ENCODE results near the gene SELENOI.
"Not testable (repeated sequence)": the region's sequence is repeated elsewhere in the genome, so short reads cannot be mapped to it uniquely, and the experiment has no call there.

The SELENOI gene

DNA sequence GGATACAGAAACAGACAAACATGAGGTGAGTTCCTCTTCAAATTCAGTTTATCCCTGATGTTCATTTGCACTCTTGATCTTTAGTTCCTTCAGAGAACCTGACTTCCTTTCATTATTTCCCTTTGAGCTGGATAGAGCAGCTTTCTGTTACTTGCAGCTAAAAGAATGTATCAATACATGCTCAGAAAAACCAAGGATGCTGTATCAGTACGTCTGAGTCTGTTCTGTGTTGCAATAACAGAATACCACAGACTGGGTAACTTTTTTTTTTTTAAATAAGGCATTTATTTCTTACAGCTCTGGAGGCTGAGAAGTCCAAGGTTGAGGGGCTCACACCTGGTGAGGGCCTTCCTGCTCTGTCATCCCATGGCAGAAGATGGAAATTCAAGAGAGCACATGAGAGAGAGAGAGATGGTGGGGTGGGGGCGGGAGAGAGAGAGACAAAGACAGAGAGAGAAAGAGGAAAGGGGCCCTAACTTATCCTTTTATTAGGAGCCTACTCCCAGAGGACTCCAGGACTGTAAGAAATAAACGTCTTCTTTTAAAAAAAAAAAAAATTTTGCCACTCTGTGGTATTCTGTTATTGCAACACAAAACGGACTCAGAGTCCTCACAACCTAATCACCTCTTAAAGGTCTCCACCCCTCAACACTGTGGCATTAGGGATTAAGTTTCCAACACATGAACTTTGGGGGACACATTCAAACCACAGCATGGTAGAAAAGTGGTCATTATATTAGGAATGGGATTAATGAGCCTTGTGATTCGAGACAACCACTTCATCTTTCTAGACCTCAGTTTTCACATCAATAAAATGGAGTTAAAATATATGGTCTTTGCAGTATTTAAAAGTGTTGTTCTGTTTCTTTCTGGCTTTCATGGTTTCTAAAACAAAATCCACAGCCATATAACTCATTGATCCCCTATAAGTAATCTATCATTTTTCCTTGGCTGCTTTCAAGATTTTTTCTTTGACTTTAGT lies 18.4 kb upstream of the SELENOI start:
- DNase-seq = no peak

GRCh38 chr2:26329083-26329482 lies 16.9 kb upstream of the SELENOI start:
- DNase-seq = not testable (repeated sequence)

DNA sequence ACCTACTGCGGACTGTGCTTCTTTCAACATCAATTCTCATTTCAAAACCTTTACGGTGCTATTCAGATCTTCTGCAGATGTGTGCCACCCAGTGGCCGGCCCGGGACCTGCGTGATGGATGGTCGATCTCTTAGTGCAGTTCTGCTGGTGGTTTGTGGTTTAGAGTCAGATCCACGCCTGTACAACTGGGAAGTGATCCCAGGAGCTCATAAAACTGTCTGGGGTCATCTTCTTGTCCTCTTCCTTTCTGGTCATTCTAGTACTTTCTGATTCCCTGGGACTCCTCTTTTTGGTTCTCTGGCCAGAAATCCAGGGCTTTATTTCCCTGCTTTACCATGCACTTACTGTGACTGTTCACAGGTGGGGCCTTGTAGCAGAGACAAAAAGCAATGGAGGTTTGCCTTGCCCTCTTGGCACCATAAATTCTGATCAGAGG lies 15.8 kb upstream of the SELENOI start:
- peak; percentile 95 for DNase-seq

- no peak for DNase-seq
Measured at GRCh38 chr2:26330604-26331003, 15.3 kb upstream of the SELENOI start.

- not testable (repeated sequence) for DNase-seq
Measured at GRCh38 chr2:26331321-26331720, 14.6 kb upstream of the SELENOI start.

DNA sequence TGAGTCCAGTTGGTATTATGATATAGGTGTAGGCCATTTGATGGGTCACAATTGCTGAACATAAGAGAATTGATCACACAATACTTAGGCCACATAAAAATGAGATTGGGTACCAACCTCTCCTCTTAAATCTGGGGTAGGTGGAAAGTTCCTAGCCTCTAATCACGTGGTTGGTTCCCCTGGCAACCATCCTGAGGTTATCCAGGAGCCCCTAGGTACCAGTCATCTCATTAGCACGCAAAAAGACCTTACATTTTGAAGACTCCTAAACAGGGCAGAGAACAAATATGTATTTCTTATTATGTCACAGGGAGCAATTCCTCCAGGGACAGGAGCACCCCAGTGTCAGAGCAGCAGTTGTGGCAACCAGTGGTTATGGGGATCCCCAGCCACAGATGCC lies 12.7 kb upstream of the SELENOI start:
- no peak for DNase-seq

- DNase-seq = no peak
Measured at GRCh38 chr2:26335231-26335630, 10.7 kb upstream of the SELENOI start.

GRCh38 chr2:26336719-26337118 lies 9.2 kb upstream of the SELENOI start:
- no peak for DNase-seq

GRCh38 chr2:26337298-26337697 lies 8.6 kb upstream of the SELENOI start:
- DNase-seq = no peak

DNA sequence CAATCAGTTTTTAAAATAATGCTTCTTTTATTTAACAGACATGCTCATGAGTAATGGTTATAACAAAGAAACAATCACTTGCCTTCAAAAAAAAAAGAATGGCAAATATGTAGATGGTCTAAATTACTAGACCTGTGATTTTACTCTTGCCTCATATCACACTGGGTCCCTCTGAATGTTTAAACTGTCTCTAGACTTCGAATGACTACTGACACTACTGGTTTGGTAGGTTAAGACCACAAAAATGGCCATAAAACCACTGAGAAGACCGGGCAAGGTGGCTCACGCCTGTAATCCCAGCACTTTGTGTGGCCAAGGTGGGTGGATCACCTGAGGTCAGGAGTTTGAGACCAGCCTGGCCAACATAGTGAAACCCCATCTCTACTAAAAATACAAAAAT lies 5.1 kb upstream of the SELENOI start:
- DNase-seq = no peak

DNA sequence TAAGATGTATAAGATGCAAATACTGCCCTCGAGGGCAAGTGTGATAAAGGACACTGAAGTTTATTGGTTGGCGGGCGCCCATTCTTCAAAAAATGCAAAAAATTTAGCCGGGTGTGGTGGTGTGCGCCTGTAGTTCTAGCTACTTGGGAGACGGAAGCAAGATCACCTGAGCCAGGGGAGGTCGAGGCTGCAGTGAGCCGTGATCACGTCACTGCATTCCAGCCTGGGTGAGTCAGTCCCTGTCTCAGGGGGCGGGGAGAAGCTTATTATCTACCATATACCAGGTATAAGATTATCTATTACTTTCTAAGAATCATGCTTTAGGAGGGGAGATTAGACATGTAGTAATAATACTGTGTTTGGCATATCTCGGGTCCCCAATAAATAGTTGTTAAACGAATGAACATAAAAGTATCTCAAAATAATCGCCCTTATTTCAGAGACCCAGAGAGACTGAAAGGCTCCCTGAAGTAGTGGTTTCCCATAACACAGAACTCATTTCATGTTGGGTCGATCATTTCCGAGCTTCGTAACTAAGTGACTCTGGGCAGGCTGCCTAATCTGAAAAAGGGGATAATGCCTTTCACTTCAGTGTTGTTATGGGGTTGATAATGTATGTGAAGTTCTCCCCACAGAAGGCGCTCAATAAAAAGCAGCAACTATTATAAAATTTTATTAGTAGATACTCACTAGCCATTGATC lies 1.2 kb upstream of the SELENOI start:
- peak; percentile 89 for DNase-seq

GRCh38 chr2:26345283-26345544 lies 729 bp upstream of the SELENOI start:
- DNase-seq = no peak

DNA sequence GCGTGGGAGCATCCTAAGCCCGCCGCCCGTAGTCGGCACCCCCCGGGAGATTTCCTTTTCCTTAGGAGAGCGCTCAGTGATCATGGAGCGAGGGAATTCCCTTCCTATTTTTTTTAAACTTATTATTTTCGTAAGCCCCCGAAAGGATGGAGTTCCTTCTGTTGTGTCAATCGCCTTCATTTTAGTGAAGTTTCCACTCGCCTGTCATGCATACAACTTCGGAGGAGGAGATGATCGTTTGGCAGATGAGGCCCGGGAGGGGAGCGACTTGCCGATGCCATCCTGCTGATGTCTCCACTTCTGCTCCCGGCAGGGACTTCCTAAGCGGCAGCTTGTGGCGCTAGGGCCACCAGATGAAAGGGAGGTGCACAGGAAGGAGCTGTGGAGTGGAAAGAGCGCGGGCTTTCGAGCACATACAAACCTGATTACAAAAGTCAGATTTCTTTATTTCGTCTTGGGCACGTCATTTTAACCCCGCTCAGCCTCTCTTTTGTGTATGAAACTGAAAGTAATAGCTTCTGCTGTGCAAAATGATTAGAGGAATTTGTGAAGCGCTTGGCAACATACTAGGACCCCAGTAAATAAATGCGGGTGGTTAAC lies 611 bp downstream of the SELENOI start, which contains the start of gene ADGRF3:
ADGRF3 (minus strand) TSS at position 336 of the 600 bp plus-strand sequence. CDS start 555 bp downstream, outside the sequence.
- DNase-seq = peak; percentile 75

- DNase-seq = no peak
Measured at GRCh38 chr2:26347286-26347865, 1.4 kb downstream of the SELENOI start.

GRCh38 chr2:26349690-26350089 lies 3.7 kb downstream of the SELENOI start:
- no peak for DNase-seq

DNA sequence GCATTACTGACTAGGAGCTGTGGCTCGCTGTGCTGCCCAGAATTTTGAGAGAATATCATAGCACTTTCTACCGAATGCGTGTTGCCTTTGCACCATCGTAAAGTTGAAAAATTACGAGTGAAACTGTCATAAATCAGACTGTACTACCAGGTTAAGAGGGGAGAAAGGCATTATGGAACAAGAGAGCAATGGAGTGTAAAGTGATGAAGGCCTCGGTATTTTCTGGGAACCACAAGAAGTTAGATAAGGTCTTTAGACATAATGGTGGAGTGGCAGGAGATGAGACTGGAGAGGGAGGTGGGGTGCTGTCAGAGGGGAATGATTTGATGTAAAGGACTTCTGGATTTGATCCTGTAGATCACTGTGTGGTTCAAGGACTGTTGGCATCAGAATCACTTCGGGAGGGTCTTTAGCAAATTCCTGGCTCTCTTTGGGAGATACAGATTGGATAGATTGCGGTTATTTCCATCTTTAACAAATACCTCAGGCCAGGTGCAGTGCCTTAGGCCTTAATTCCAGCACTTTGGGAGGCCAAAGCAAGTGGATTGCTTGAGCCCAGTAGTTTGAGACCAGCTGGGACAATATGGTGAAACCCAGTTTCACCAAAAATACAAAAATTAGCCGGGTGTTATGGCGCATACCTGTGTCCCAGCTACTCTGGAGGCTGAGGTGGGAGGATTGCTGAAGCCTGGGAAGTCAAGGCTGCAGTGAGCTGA lies 5.6 kb downstream of the SELENOI start:
- no peak for DNase-seq

DNA sequence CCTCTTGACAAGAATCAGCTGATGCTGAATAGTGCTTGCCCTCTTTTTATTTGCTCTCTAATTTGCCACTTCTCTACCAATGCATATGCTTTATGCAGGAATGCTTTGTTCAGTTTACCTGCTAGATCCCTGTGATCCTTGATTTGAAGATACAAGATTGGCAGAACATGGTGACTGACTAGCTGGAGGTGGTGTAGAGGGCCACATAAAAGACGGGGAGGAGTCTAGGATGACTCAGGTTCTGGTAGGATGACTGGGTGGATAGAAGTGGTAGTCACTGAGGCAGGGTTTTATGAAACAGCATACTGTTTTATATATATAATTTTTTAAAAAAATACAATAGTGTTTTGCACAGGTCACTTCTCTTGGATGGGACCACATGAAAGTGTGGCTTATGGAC lies 6.9 kb downstream of the SELENOI start:
- DNase-seq = no peak

- not testable (repeated sequence) for DNase-seq
Measured at GRCh38 chr2:26354469-26354868, 8.5 kb downstream of the SELENOI start.

DNA sequence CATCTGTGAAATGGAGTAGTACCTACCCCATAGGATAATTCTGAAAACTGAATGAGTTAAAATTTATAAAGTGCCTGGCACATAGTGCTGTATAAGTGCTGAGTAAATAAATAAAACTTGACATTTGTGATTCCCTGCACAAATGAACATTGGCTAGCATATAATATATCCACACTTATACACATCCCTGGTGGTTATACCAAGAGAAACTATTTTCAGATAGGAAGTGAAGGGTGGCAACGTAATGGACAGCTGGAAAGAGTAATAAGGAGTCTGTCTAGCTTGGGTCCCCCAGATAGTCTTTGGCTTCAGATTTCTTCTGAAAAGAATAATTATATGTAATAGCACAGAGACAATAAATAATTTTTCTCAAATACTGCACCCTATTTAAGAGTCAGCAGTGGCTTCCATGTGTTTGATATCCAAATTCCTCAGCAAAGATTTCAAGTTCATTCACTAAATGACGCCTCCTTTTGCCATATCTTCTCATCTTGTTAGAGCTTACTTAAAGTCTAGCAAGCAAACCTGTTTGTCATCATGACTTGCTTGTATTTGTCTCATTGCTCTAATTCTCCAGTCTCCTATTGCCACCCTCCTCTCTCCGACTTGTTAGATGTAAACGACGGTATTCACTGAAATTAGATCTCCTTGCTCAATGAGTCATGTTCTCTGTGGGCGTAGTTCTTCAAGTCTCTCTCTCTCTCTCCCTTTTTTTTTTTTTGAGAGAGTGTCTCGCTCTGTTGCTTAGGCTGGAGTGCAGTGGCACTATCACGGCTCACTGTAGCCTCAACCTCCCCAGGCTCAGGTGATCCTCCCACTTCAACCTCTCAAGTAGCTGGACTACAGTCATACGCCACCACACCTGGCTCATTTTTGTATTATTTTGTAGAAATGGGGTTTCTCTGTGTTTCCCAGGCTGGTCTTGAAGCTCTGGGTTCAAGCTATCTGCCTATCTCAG lies 9.4 kb downstream of the SELENOI start:
- peak; percentile 57 for DNase-seq

DNA sequence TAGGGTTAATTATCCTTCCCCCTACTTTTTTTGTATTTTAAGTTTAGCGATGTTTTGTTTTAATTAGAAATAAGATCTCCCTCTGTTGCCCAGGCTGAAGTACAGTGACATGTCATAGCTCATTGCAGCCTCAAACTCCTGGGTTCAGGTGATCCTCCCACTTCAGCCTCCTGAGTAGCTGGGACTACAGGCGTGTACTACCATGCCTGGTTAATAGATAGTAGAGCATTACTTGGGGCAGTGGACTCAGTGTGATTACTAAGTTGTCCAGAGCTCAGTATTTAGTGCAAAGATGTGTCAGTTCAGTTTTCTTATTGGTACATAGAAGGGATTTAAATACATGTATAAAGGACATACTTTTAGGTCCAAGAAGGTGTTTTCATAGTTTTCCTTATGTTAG lies 10.2 kb downstream of the SELENOI start:
- DNase-seq = no peak

DNA sequence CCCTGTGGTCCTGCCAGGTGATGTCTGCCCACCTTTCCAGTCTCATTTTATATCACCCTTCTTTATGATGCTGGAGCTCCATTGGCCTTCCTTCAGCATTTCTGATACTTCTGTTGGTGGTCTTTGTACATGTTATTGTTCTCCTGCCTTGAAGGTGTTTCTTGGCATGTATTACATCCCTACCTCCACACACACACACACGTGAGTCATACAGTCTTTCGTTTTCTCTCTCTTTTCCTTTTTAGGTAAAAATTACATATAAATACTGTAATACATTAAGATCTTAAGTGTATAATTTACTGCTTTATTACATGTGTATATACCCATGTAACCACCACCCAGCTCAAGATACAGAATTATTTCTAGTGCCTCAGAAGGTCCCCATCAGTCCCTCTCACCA lies 10.8 kb downstream of the SELENOI start:
- DNase-seq = no peak

All from islet precursor cell (in vitro differentiated cells).